ENCODE results near the gene FMNL2.

DNA sequence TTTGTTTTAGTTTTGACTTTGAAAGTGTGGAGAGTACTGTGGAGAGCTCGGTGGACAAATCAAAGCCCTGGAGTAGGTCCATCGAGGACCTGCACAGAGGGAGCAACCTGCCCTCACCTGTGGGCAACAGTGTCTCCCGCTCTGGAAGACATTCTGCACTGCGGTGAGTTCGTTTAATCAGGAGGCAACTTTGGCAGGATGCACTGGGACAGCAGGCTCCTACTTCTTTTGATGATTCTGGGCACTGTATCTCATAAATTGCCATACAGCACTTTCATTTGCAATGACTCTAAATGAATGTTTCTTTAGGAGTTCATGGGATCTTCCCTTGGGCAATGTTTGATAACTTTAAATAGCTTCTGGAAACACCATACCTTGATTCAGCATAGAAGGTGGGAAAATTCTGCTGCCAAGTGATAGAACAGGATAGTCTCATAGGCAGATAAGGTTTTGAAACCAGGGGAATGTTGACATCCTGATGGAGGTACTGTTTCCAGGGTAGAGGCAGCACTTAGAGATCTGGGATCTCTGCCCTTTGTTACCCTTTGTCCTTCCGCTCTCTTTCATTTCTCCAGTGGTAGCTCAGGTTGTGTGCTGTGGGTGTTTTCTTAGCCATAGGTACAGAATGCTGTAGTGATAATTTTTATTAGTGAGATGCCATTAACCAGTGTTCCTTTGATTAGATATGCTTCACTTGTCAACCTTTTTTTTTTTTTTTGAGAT, 226.1 kb downstream of the FMNL2 start:
- TF ChIP-seq, protein P1, sequence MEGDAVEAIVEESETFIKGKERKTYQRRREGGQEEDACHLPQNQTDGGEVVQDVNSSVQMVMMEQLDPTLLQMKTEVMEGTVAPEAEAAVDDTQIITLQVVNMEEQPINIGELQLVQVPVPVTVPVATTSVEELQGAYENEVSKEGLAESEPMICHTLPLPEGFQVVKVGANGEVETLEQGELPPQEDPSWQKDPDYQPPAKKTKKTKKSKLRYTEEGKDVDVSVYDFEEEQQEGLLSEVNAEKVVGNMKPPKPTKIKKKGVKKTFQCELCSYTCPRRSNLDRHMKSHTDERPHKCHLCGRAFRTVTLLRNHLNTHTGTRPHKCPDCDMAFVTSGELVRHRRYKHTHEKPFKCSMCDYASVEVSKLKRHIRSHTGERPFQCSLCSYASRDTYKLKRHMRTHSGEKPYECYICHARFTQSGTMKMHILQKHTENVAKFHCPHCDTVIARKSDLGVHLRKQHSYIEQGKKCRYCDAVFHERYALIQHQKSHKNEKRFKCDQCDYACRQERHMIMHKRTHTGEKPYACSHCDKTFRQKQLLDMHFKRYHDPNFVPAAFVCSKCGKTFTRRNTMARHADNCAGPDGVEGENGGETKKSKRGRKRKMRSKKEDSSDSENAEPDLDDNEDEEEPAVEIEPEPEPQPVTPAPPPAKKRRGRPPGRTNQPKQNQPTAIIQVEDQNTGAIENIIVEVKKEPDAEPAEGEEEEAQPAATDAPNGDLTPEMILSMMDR (IDR thresholded peaks at IDR 0.05 in 2 of 3, conservative IDR thresholded peaks at IDR 0.05 in 1 of 3; ENCODE audit: borderline replicate concordance in 1 of 3, insufficient read depth in 1 of 3, low read depth in 2 of 3, low read length in 2 of 3) = no peak
- no peak for TF ChIP-seq EZH2phosphoT487 (IDR thresholded peaks at IDR 0.05; ENCODE audit: borderline replicate concordance)

Measured in HCT116 (cell line).